HepG2 (cell line): Measurements from ENCODE around the gene ADRM1. TPM values are rescaled to one million over a fixed set of nuclear protein-coding genes. Genes with fewer than 3 reads are reported as not detected.

Source experiments
- ATAC-seq: fragments of 200-7000 bp; cut with Tn5 transposase; 3 replicates; pipeline ENCODE4 v1.9.1; 2020; ENCODE audit warnings: mild to moderate bottlenecking, moderate library complexity
- BruUV-seq: library from RNA; stranded (reverse); fragments of 400-500 nt; replicated peaks from 2 replicates; lab custom pipeline; 2021; lab: Mats Ljungman, UMichigan
- CTCF ChIA-PET: fragments of 300-600 bp; formaldehyde crosslinking; extraction: SDS; loops from one replicate; lab custom pipeline; 2021; ENCODE audit warnings: low total read pairs, inconsistent platforms, low intra/inter-chr PET ratio; lab: Yijun Ruan, JAX
- POLR2A ChIA-PET: fragments of 350-600 bp; sonication (Branson Sonifier 250); formaldehyde crosslinking; loops from one replicate; lab custom pipeline; 2020; ENCODE audit warnings: antibody characterized with exemption, inconsistent platforms; lab: Yijun Ruan, JAX
- DNase-seq: peaks from one replicate; pipeline ENCODE4 v3.0.0-alpha.2; 2015; ENCODE audit warnings: low spot score
- FAIRE-seq: peaks from 3 replicates; lab custom pipeline; 2011; peaks lifted over from hg19 to GRCh38; lab: Jason Lieb, UNC
- H2AFZ ChIP-seq: one replicate; pipeline ENCODE4 v1.6.1; 2011; ENCODE audit warnings: low read length, inconsistent platforms
- H3K27ac ChIP-seq: fragments of 300-600 bp; 3 replicates; pipeline ENCODE4 v1.8.0; 2011; ENCODE audit warnings: mixed run types, mild to moderate bottlenecking, mixed read lengths, low read length, inconsistent platforms; ENCODE audit not compliant: insufficient read depth; ENCODE audit errors: extremely low read length
- H3K27me3 ChIP-seq, 2 experiments: fragments of 200-600 bp in 1 of 2; 2 replicates in 1 of 2; 3 replicates in 1 of 2; pipeline versions ENCODE4 v1.6.0 to v1.8.0; 2011; ENCODE audit warnings: low read length in 2 of 2, mild to moderate bottlenecking in 2 of 2, moderate library complexity in 2 of 2, inconsistent platforms in 1 of 2; ENCODE audit not compliant: insufficient read depth in 2 of 2, control insufficient read depth in 1 of 2
- H3K36me3 ChIP-seq, 2 experiments: fragments of 200-600 bp in 1 of 2; replicated peaks in 1 of 2; 2 replicates in 1 of 2; 3 replicates in 1 of 2; pipeline versions ENCODE4 v1.5.1 to v1.8.0; 2011; ENCODE audit warnings: low read length in 2 of 2, inconsistent platforms in 1 of 2; ENCODE audit not compliant: insufficient read depth in 2 of 2, control insufficient read depth in 1 of 2
- H3K4me1 ChIP-seq: 2 replicates; pipeline ENCODE4 v1.5.1; 2012; ENCODE audit warnings: low read length, inconsistent platforms; ENCODE audit not compliant: insufficient read depth
- H3K4me2 ChIP-seq: 2 replicates; pipeline ENCODE4 v1.6.0; 2011; ENCODE audit warnings: low read depth, low read length, inconsistent platforms
- H3K4me3 ChIP-seq, 3 experiments: fragments of 200-600 bp in 1 of 3; sonication (generic), shearing (Covaris generic) in 1 of 3; replicated peaks in 1 of 3; 2 replicates each; pipeline ENCODE4 v1.5.1; 2011 to 2016; ENCODE audit warnings: low read length in 3 of 3, inconsistent platforms in 2 of 3, low read depth in 2 of 3, mild to moderate bottlenecking in 2 of 3, control low read depth in 1 of 3, mixed read lengths in 1 of 3; ENCODE audit not compliant: insufficient read depth in 1 of 3
- H3K79me2 ChIP-seq: one replicate; pipeline ENCODE4 v1.6.1; 2011; ENCODE audit warnings: low read length, inconsistent platforms; ENCODE audit not compliant: insufficient read depth
- H3K9ac ChIP-seq: 2 replicates; pipeline ENCODE4 v1.6.0; 2011; ENCODE audit warnings: mild to moderate bottlenecking, low read depth, low read length, inconsistent platforms; ENCODE audit not compliant: insufficient read depth
- H3K9me3 ChIP-seq: 2 replicates; pipeline ENCODE4 v1.5.1; 2012; ENCODE audit warnings: mild to moderate bottlenecking, low read length
- H4K20me1 ChIP-seq: 2 replicates; pipeline ENCODE4 v1.6.0; 2011; ENCODE audit warnings: inconsistent platforms, mild to moderate bottlenecking, low read length, moderate library complexity; ENCODE audit not compliant: insufficient read depth
- CHCHD3 ChIP-seq: sonication (generic); formaldehyde crosslinking; IDR thresholded peaks from 2 replicates; pipeline ENCODE4 v1.8.0; 2022; ENCODE audit warnings: mild to moderate bottlenecking, missing genetic modification reagents, moderate library complexity
- CSRNP2 ChIP-seq: sonication (generic); formaldehyde crosslinking; conservative IDR thresholded peaks from 2 replicates; pipeline ENCODE4 v1.8.0; 2022; ENCODE audit warnings: low read depth, missing genetic modification reagents
- DDIT3 ChIP-seq: sonication (generic); formaldehyde crosslinking; IDR thresholded peaks from 2 replicates; pipeline ENCODE4 v1.4.0; 2020; ENCODE audit warnings: mild to moderate bottlenecking, missing genetic modification reagents
- ELK4 ChIP-seq: sonication (generic); formaldehyde crosslinking; IDR thresholded peaks from 2 replicates; pipeline ENCODE4 v1.9.0; 2021; ENCODE audit warnings: missing genetic modification reagents, borderline replicate concordance
- IRF2 ChIP-seq: IDR thresholded peaks from 2 replicates; pipeline ENCODE4 v1.6.1; 2018; ENCODE audit warnings: missing genetic modification reagents, missing compliant biosample characterization
- KLF16 ChIP-seq, 2 experiments: sonication (generic) in 1 of 2; formaldehyde crosslinking in 1 of 2; IDR thresholded peaks; 2 replicates each; pipeline versions ENCODE4 v1.6.1 to v1.8.0; 2016 to 2023; ENCODE audit warnings: missing genetic modification reagents in 2 of 2, missing compliant biosample characterization in 1 of 2
- MBD4 ChIP-seq: IDR thresholded peaks from 2 replicates; pipeline ENCODE4 v1.6.1; 2012; ENCODE audit warnings: low read length, inconsistent platforms, borderline replicate concordance
- MTA1 ChIP-seq: sonication (generic); formaldehyde crosslinking; IDR thresholded peaks from 2 replicates; pipeline ENCODE4 v1.4.0; 2020; ENCODE audit warnings: missing genetic modification reagents, mild to moderate bottlenecking, borderline replicate concordance
- NR2F2 ChIP-seq: IDR thresholded peaks from 2 replicates; pipeline ENCODE4 v1.6.1; 2012; ENCODE audit warnings: low read depth, inconsistent platforms, borderline replicate concordance
- RBM22 ChIP-seq: fragments of 200-400 bp; formaldehyde crosslinking; optimal IDR thresholded peaks from 2 replicates; pipeline ENCODE3; 2017; ENCODE audit warnings: mild to moderate bottlenecking, low read length, moderate library complexity
- SKI ChIP-seq: fragments of 450-650 bp; IDR thresholded peaks from one replicate; pipeline ENCODE4 v1.6.1; 2018; ENCODE audit warnings: mild to moderate bottlenecking; ENCODE audit not compliant: partially characterized antibody
- SMARCC2 ChIP-seq: fragments of 450-650 bp; IDR thresholded peaks from 2 replicates; pipeline ENCODE4 v1.6.1; 2017; ENCODE audit warnings: antibody characterized with exemption, mild to moderate bottlenecking
- SP1 ChIP-seq, 2 experiments: fragments of 450-650 bp in 1 of 2; sonication (generic) in 1 of 2; formaldehyde crosslinking in 1 of 2; IDR thresholded peaks; 2 replicates each; pipeline versions ENCODE4 v1.4.0 to v1.6.1; 2016 to 2020; ENCODE audit warnings: missing genetic modification reagents in 1 of 2
- ZC3H4 ChIP-seq: sonication (generic); formaldehyde crosslinking; IDR thresholded peaks from 2 replicates; pipeline ENCODE4 v1.4.0; 2020; ENCODE audit warnings: missing genetic modification reagents, borderline replicate concordance
- ZMAT5 ChIP-seq: sonication (generic); formaldehyde crosslinking; IDR thresholded peaks from 2 replicates; pipeline ENCODE4 v1.5.0; 2020; ENCODE audit warnings: mild to moderate bottlenecking, low read depth, missing genetic modification reagents, borderline replicate concordance
- ZNF143 ChIP-seq: sonication (generic); formaldehyde crosslinking; IDR thresholded peaks from 2 replicates; pipeline ENCODE4 v1.4.0; 2020; ENCODE audit warnings: missing genetic modification reagents
- ZNF160 ChIP-seq: sonication (generic); formaldehyde crosslinking; IDR thresholded peaks from 2 replicates; pipeline ENCODE4 v1.8.0; 2022; ENCODE audit warnings: mild to moderate bottlenecking, inconsistent platforms, missing genetic modification reagents
- ZNF329 ChIP-seq: sonication (generic); formaldehyde crosslinking; IDR thresholded peaks from 2 replicates; pipeline ENCODE4 v1.9.0; 2021; ENCODE audit warnings: low read depth, mild to moderate bottlenecking, missing genetic modification reagents
- ZNF513 ChIP-seq: sonication (generic); formaldehyde crosslinking; conservative IDR thresholded peaks from 2 replicates; pipeline ENCODE4 v1.5.0; 2020; ENCODE audit warnings: missing genetic modification reagents
- ZNF644 ChIP-seq: IDR thresholded peaks from 2 replicates; pipeline ENCODE4 v1.6.1; 2016; ENCODE audit warnings: low read depth
- ZNF670 ChIP-seq: sonication (generic); formaldehyde crosslinking; IDR thresholded peaks from 2 replicates; pipeline ENCODE4 v1.8.0; 2022; ENCODE audit warnings: mild to moderate bottlenecking, missing genetic modification reagents, borderline replicate concordance
- WGBS: methylation state at CpG from one replicate; pipeline ENCODE4 v1.1.6; 2017; ENCODE audit warnings: low lambda C conversion rate; 5-methylcytosine and 5-hydroxymethylcytosine counted together
- in situ Hi-C: cut with HindIII; loops from 2 replicates; pipeline ENCODE4 v1.10.0; 2017; ENCODE audit warnings: low pct_unique_long_range_greater_than_20kb; ENCODE audit not compliant: extremely low pct_ligation_motif_present
- intact Hi-C: fragments of 100-400 bp; cut with micrococcal nuclease; formaldehyde crosslinking; loops from one replicate; pipeline ENCODE4 v1.10.0; 2022; ENCODE audit not compliant: unreplicated experiment
- polyA plus RNA-seq, 8 experiments: library from polyadenylated mRNA; depleted of rRNA in 3 of 8; stranded (reverse) in 7 of 8; unstranded in 1 of 8; fragments of >200 nt; fragmentation: Illumina TruSeq in 4 of 8; extraction: Trizol in 4 of 8; gene quantifications; 2 replicates each; pipeline versions ENCODE4 v1.2.1 to v1.2.3, GENCODE V29; 2011 to 2016; ENCODE audit warnings: low read depth in 4 of 8, missing spikeins in 1 of 8, mixed read lengths in 1 of 8; ENCODE audit not compliant: insufficient read depth in 1 of 8
- total RNA-seq, 5 experiments: library from RNA; depleted of rRNA; stranded (reverse); fragments of >200 nt; fragmentation: Illumina TruSeq; extraction: Trizol; gene quantifications; 2 replicates each; pipeline ENCODE4 v1.2.3, GENCODE V29; 2016; ENCODE audit warnings: low read depth in 1 of 5

The ADRM1 gene
- total and polyA plus RNA-seq, 2 of the 13 experiments (the other 11 are each of a cell fraction or from before 2014, with no cell fraction given): 92.9 to 154 TPM

- ATAC-seq: no peak; the same call in 2 of the 3 replicates
- no peaks in the 10 kb centered on the region for H3K4me1 ChIP-seq
- no peak overlapping the region for H3K9ac ChIP-seq
- H3K9me3 ChIP-seq: no peaks in the 10 kb centered on the region
- H3K4me3 ChIP-seq: no peak overlapping the region
- intact Hi-C loops (loop anchor here (1.0 kb wide), 1 partner anchor 18 kb away; no protein-coding TSS in a partner anchor), in situ Hi-C loops (no loop called here)
- no peak overlapping the region for H3K27ac ChIP-seq
- H3K27me3 ChIP-seq: no peaks in the 10 kb centered on the region
- DNase-seq: no peak
- 98% methylated on average over 16 of the region's 16 CpGs for WGBS
- H3K36me3 ChIP-seq: peaks cover 40 to 71% of the 10 kb centered on the region in 2 experiments
- POLR2A ChIA-PET: no interaction called here
- CTCF ChIA-PET: interaction anchor here (0.7 kb wide), 1 partner anchor 54 kb away, joined by 3 read pairs; no protein-coding TSS in a partner anchor
- H4K20me1 ChIP-seq: peaks cover 4% of the 10 kb centered on the region; the same call in 1 of the 2 replicates
- no peak overlapping the region for H2AFZ ChIP-seq
- no peaks in the 10 kb centered on the region for H3K79me2 ChIP-seq
- no peak for FAIRE-seq
- no TSS peak for BruUV-seq
- no peak overlapping the region for H3K4me2 ChIP-seq
- TF ChIP-seq SMARCC2 (no peak), ZNF329 (CRISPR knock-in tag) (no peak), ZMAT5 (CRISPR knock-in tag) (no peak), RBM22 (peak; percentile 63), CSRNP2 (CRISPR knock-in tag) (no peak), CHCHD3 (CRISPR knock-in tag) (no peak), ZNF670 (no peak), DDIT3 (CRISPR knock-in tag) (no peak), SKI (no peak), ELK4 (CRISPR knock-in tag) (no peak), SP1 (IDR thresholded peaks at IDR 0.05) (no peak), SP1 (CRISPR knock-in tag; IDR thresholded peaks at IDR 0.05) (0 out of 2 replicates have a peak, but pooled peaks have one; percentile 7), ZNF160 (CRISPR knock-in tag) (no peak), MTA1 (CRISPR knock-in tag) (peak; percentile 53; the same call in 1 of the 2 replicates), ZNF143 (no peak), ZC3H4 (CRISPR knock-in tag) (no peak), IRF2 (CRISPR knock-in tag) (no peak), ZNF513 (CRISPR knock-in tag) (no peak), ZNF644 (CRISPR knock-in tag) (no peak), NR2F2 (no peak), MBD4 (no peak), KLF16 (CRISPR knock-in tag; IDR thresholded peaks at IDR 0.05) (peak in 1 of 2 experiments; percentile 15; a peak in 1 of 4 replicates)
Measured at GRCh38 chr20:62321975-62322374, 19.2 kb downstream of the ADRM1 start.
